ENCODE measurements around the gene LYG2.
"Not testable (repeated sequence)": the region's sequence is repeated elsewhere in the genome, so short reads cannot be mapped to it uniquely, and the experiment has no call there.

Gene LYG2

GRCh38 chr2:99255491-99256318 is at the start of gene LYG2:
Gene LYG2, minus strand, starts transcription at chr2:99255666. Its CDS starts 1,406 bp downstream, at chr2:99254260.
- DNase-seq = no peak

- not testable (repeated sequence) for DNase-seq
These were observed 45.6 kb upstream of the LYG2 start, which contains the start of gene LYG1 for GRCh38 chr2:99301097-99301496. Gene LYG1, minus strand, starts transcription at chr2:99301197. Its CDS starts 5,527 bp downstream, at chr2:99295670.

- no peak for DNase-seq
These were observed 44.1 kb upstream of the LYG2 start for GRCh38 chr2:99299580-99299979.

- no peak for DNase-seq
These were observed 42.5 kb upstream of the LYG2 start for GRCh38 chr2:99297994-99298393.

GRCh38 chr2:99285526-99285925 is 30.1 kb upstream of the LYG2 start:
- DNase-seq = no peak

GRCh38 chr2:99279969-99280695 is 24.7 kb upstream of the LYG2 start:
- no peak for DNase-seq

- no peak for DNase-seq
These were observed 23.4 kb upstream of the LYG2 start for GRCh38 chr2:99278793-99279291.

GRCh38 chr2:99278195-99278765 is 22.8 kb upstream of the LYG2 start:
- DNase-seq = not testable (repeated sequence)

GRCh38 chr2:99275882-99276281 is 20.4 kb upstream of the LYG2 start:
- no peak for DNase-seq

GRCh38 chr2:99261242-99261641 is 5.8 kb upstream of the LYG2 start:
- no peak for DNase-seq

- DNase-seq = no peak
These were observed 4.7 kb upstream of the LYG2 start for GRCh38 chr2:99260184-99260583.

GRCh38 chr2:99259465-99259864 is 4.0 kb upstream of the LYG2 start:
- no peak for DNase-seq

GRCh38 chr2:99256677-99257076 is 1.2 kb upstream of the LYG2 start:
- no peak for DNase-seq

- no peak for DNase-seq
These were observed 5.5 kb downstream of the LYG2 start for GRCh38 chr2:99249951-99250350.

GRCh38 chr2:99242151-99242550 is 13.3 kb downstream of the LYG2 start:
- DNase-seq = no peak

- no peak for DNase-seq
These were observed 15.0 kb downstream of the LYG2 start for GRCh38 chr2:99240431-99240830.

- DNase-seq = no peak
These were observed 16.9 kb downstream of the LYG2 start for GRCh38 chr2:99238599-99238998.

GRCh38 chr2:99233177-99233576 is 22.3 kb downstream of the LYG2 start:
- not testable (repeated sequence) for DNase-seq

GRCh38 chr2:99217929-99218501 is 37.5 kb downstream of the LYG2 start:
- DNase-seq = no peak

GRCh38 chr2:99216096-99216495 is 39.4 kb downstream of the LYG2 start:
- no peak for DNase-seq

- DNase-seq = no peak
These were observed 50.0 kb downstream of the LYG2 start for GRCh38 chr2:99205491-99205890.

GRCh38 chr2:99201959-99202678 is 53.3 kb downstream of the LYG2 start:
- no peak for DNase-seq

Measured in NCI-H524 treated with DMSO at 0.1 percent for 48 hours (cell line).